A549 (cell line): ENCODE results near the gene MUC5AC.

Experiments used
- CHD4 ChIP-seq: fragments of 200-600 bp; sonication (generic); IDR thresholded peaks from 2 replicates; pipeline ENCODE4 v1.6.1; 2016; ENCODE audit warnings: antibody characterized with exemption, mild to moderate bottlenecking, borderline replicate concordance
- CTCF ChIP-seq: fragments of >200 bp; sonication (Bioruptor Twin); formaldehyde crosslinking; IDR thresholded peaks from 3 replicates; pipeline ENCODE4 v1.5.1; 2016
- EP300 ChIP-seq, 2 experiments: fragments of >200 bp; sonication (Bioruptor Twin); formaldehyde crosslinking; IDR thresholded peaks; 2 replicates in 1 of 2; 3 replicates in 1 of 2; pipeline ENCODE4 v1.6.1; 2016 to 2017
- JUNB ChIP-seq: fragments of >200 bp; sonication (Bioruptor Twin); formaldehyde crosslinking; IDR thresholded peaks from 2 replicates; pipeline ENCODE4 v1.6.1; 2016
- NFE2L2 ChIP-seq: fragments of 150-350 bp; conservative IDR thresholded peaks from 2 replicates; pipeline ENCODE4 v1.6.1; 2014; ENCODE audit warnings: low read length
- NR3C1 ChIP-seq: fragments of >200 bp; sonication (Bioruptor Twin); formaldehyde crosslinking; IDR thresholded peaks from 3 replicates; pipeline ENCODE4 v1.6.1; 2017
- PHF8 ChIP-seq: fragments of 200-600 bp; sonication (generic); IDR thresholded peaks from 2 replicates; pipeline ENCODE4 v1.6.1; 2016; ENCODE audit warnings: low read depth, mild to moderate bottlenecking, antibody characterized with exemption, moderate library complexity, borderline replicate concordance
- POLR2A ChIP-seq: IDR thresholded peaks from 2 replicates; pipeline ENCODE4 v1.6.1; 2012; ENCODE audit warnings: mild to moderate bottlenecking, low read length
- REST ChIP-seq: fragments of 200-600 bp; sonication (generic); IDR thresholded peaks from 2 replicates; pipeline ENCODE4 v1.6.1; 2016; ENCODE audit warnings: antibody characterized with exemption, mild to moderate bottlenecking, moderate library complexity
- USF2 ChIP-seq: fragments of 450-650 bp; IDR thresholded peaks from 2 replicates; pipeline ENCODE4 v1.6.1; 2014; ENCODE audit warnings: antibody characterized with exemption

- TF ChIP-seq CTCF (no peak), REST (no peak), JUNB (no peak), PHF8 (no peak), EP300 (IDR thresholded peaks at IDR 0.05) (no peak), NFE2L2 (no peak), POLR2A (no peak), NR3C1 (no peak), USF2 (no peak), CHD4 (no peak)
These were observed 44.5 kb downstream of the MUC5AC start for GRCh38 chr11:1202154-1202775.
